Middle frontal gyrus (tissue), 1 donor: ENCODE results near the gene MT1H.
"Not testable (repeated sequence)": the region's sequence is repeated elsewhere in the genome, so short reads cannot be mapped to it uniquely, and the experiment has no call there.

Experiments
- DNase-seq: peaks from one replicate; pipeline ENCODE4 v3.0.0-alpha.2; 2015; ENCODE audit warnings: low spot score; ENCODE audit errors: extremely low spot score

MT1H gene

DNA sequence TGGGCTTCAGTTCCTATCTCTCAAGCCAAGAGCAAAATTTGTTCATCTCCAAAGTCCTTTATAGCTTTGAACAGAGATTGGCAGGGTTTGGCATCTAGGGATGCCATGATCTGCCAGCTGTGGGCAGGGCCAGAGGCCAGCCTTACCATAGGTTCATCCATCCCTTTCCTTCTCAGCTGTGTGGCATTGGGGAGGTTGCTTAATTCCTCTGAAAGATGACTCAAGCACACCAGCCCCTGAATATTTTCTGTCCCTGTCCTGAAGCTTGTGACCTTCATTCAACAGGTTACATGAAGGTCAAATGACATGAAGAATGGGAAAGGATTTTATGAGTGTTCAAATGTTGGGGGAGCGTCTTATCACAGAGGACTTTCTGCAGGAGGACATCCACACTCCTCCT lies 5.1 kb upstream of the MT1H start:
- DNase-seq: no peak

DNA sequence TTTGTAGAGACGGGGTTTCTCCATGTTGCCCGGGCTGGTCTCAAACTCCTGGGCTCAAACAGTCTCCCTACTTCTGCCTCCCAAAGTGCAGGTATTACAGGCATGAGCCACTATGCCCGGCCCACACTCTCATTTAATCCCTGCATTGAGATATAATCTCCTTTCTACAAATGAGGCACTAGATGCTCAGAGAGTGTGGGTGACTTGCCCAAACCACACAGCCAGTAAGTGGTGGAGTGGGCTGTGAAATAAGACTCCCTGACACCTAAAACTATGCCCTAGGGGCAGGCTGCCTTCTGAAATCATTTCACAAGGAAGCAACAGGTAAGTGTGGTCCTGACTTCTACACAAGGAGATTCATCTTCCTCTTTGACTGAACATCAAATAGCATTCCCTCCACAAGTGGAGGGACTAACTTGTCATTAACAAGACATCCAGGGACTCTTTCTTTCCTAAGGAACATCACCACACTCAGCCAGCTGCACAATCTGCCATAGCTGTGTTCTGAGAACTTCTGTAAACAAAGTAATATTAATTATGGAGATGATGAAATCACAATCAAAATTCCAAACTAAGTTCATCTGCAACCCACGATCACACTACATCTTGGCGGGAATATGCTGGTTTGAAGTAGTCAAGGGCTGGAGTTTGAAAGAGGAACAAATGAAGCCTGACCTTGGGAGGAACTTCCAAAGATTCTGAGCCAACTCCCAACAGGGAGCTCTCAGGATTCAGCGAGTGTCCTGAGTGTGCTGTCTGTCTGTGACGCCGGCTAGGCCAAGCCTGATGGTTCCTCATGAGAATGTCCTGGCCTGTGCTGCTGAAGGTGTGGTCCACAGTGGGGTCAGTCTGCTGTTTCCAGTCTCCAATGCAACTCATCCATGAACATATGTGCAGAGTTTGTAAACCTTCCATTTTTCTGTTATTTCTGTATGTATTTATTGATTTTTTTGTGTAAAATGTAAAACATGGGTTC lies 4.0 kb upstream of the MT1H start:
- not testable (repeated sequence) for DNase-seq

DNA sequence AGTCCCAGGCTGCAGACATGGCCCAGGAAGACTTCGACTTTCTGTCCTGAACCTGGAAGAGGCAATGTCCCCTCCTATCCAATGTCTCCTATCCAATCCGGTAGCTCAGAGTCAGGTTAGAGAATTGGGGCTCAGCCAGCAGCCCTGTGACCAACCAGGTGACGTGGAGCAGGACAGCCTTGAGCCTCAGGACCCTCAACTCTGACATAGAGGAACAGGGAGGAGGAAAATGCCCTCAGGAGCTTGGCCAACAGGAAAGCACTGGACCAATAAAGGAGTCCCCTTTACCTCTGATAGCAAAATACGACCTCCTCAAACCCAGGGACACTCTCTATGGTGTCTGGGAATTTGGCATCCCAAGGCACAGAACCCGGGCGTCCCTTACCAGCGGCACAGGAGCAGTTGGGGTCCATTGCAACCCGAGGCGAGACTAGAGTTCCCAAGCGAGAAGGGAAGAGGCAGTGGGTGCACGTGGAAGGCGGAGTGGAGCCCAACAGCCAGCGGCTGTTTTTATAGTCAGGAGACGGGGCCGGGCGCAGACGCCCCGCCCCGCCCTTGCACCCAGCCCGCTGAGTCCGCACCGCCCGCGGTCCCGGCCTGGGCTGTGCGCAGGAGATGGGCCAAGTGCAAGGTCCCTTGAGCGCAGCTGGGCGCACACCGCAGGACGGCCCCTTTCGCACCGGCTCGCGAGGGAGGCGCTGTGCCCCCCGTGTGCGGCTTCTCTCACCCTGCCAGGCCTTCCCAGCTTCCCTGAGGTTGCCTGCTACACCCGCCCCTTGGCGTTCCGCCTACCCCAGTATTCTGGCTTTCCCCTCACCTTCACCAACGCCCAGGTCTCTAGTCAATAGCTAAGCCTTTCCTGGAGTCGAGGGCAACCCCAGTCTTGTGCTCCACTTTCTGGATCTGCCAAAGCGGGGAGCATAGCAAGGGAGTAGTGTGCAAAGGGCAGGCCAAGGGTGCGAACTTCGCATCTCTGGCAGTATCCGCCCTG lies 1.7 kb upstream of the MT1H start, which contains the start of gene MT1G:
Gene MT1G, minus strand, starts transcription at position 485 of the 991 bp plus-strand sequence. Its CDS starts 72 bp downstream, at position 413.
- DNase-seq: no peak

DNA sequence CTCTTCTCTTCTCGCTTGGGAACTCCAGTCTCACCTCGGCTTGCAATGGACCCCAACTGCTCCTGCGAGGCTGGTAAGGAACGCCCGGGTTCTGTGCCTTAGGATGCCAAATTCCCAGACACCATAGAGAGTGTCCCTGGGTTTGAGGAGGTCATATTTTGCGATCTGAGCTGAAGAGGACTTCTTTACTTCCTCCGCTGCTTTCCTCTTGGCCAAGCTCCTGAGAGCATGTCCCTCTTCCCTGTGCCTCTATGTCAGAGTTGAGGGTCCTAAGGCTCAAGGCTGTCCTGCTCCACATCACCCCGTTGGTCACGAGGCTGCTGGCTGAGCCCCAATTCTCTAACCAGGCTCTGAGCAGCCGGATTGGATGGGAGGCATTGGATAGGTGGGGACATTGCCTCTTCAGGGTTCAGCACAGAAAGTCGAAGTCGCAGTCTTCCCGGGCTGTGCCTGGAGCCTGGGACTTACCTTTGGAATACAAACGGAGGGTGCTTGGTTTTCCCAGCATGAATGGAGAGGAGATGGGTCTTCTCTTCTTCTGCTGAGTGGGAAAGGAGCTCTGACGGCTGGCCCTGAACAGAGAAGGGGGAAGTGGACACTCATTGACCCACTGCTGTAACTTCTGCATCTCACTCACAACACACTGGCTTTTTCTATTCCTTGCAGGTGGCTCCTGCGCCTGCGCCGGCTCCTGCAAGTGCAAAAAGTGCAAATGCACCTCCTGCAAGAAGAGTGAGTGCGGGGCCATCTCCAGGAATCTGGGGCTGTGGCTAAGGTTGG lies 416 bp downstream of the MT1H start:
- DNase-seq: no peak

DNA sequence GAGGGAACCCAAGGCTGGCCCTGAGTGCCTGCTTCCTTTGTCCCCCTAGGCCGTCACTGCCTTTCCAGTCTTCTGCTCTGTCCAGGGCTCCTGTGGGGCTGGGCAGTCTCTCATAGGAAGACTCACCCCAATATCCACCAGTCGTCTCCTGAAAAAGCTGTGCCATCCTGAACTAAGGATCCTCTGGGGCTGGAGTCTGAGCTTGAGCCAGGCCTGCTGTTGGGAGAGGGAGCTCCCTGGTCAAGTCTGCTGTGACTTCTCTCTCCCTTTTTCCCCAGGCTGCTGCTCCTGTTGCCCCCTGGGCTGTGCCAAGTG lies 963 bp downstream of the MT1H start:
- DNase-seq: no peak

DNA sequence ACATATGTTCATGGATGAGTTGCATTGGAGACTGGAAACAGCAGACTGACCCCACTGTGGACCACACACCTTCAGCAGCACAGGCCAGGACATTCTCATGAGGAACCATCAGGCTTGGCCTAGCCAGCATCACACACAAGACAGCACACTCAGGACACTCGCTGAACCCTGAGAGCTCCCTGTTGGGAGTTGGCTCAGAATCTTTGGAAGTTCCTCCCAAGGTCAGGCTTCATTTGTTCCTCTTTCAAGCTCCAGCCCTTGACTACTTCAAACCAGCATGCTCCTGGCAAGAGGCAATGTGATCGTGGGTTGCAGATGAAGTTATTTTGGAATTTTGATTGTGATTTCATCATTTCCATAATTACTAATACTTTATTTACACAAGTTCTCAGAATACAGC lies 2.1 kb downstream of the MT1H start:
- DNase-seq: not testable (repeated sequence)

DNA sequence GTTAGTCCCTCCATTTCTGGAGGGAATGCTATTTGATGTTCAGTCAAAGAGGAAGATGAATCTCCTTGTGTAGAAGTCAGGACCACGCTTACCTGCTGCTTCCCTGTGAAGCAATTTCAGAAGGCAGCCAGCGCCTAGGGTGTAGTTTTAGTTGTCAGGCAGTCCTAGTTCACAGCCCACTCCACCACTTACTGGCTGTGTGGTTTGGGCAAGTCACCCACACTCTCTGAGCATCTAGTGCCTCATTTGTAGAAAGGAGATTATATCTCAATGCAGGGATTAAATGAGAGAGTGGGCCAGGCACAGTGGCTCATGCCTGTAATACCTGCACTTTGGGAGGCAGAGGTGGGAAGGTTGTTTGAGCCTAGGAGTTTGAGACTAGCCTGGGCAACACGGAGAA lies 2.6 kb downstream of the MT1H start:
- not testable (repeated sequence) for DNase-seq

DNA sequence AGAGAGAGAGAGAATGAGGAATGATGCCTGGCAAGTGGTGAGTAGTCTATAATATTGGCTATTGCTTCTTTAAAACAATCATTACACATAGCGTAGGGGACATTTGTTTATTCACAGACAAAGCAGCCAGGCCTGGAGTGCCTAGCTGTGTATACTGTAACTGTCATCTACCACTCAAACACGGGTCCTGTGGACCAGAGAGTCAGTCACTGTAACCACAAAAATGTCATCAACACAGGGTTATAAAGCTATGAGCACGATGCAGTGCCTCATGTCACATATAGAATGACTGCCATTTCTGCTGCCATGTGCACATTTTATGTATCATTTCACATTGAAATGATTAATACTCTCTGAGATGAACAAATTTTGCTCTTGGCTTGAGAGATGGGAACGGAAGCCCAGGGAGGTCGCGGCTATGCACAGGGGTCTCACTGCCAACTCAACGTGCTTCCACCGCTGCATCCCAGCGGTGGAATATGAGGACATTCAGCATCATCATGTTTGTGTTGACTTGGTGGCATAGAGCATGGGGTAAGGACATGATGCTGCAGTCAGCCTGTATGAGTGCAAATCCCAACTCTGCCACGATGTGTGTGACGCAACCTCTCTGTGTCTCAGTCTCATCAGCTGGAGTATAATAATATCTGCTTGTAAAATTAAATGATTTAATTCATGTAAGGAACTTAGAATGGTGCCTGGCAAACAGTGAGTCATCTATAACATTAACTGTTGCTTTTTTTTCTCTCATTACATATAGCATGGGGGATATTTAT lies 3.3 kb downstream of the MT1H start:
- DNase-seq: no peak

DNA sequence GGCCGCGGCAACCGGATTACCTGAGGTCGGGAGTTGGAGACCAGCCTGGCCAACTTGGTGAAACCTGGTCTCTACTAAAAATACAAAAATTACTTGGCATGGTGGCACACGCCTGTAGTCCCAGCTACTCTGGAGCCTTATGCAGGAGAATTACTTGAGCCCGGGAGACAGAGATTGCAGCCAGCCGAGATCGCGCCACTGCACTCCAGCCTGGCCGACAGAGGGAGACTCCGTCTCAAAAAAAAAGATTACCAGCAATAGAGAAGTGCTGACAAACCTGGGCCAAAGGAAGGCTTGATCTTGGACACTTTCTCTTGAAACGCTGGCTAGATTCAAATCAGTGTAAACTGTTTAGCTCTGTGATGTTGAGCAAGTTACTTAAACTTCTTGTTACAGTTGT lies 4.3 kb downstream of the MT1H start:
- no peak for DNase-seq

DNA sequence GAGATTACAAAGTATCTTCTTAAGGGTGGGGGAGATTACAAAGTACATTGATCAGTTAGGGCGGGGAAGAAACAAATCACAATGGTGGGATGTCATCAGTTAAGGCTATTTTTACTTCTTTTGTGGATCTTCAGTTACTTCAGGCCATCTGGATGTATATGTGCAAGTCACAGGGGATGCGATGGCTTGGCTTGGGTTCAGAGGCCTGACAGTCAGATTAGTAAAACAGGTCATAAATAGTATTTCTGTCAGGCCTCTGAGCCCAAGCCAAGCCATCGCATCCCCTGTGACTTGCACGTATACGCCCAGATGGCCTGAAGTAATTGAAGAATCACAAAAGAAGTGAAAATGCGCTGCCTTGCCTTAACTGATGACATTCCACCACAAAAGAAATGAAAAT lies 5.0 kb downstream of the MT1H start:
- DNase-seq: not testable (repeated sequence)

DNA sequence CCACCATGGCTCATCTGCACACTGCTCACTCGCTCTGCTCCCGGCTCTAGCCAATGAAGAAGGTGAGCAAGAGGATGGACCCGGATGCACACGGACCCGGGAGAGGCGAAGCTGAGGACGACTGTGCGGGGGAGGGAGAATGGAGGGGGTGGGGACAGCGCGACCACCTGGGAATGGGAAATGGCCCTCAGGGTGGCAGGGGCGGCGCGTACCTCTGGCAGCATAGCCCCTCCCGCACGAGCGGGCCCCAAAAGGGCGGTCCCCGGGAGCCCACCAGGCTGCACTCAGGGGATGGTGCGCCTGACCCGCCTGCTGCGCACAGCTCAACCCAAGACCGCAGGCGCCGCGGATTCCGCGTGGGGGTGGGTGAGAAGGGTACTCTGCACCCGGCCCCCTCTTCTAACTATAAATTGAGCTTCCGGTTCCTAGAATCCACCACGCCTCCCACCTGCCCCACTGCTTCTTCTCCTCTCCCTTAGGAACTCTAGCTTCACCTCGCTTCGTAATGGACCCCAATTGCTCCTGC lies 6.1 kb downstream of the MT1H start:
- DNase-seq: no peak

DNA sequence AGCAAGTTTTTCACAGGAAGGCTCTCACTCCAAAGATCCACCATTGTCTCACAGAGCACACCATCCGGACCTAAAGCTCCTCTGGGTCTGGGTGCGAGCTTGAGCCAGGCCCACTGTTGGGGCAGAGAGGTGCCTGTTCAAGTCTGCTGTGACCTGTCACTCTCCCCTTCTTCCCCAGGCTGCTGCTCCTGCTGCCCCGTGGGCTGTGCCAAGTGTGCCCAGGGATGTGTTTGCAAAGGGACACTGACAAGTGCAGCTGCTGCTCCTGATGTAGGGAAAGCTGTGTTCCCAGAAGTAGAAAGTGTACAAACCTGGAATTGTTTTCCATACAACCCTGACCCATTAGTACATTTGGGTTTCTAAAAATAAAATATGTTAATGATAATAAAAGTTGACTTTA lies 7.9 kb downstream of the MT1H start:
- DNase-seq: no peak

DNA sequence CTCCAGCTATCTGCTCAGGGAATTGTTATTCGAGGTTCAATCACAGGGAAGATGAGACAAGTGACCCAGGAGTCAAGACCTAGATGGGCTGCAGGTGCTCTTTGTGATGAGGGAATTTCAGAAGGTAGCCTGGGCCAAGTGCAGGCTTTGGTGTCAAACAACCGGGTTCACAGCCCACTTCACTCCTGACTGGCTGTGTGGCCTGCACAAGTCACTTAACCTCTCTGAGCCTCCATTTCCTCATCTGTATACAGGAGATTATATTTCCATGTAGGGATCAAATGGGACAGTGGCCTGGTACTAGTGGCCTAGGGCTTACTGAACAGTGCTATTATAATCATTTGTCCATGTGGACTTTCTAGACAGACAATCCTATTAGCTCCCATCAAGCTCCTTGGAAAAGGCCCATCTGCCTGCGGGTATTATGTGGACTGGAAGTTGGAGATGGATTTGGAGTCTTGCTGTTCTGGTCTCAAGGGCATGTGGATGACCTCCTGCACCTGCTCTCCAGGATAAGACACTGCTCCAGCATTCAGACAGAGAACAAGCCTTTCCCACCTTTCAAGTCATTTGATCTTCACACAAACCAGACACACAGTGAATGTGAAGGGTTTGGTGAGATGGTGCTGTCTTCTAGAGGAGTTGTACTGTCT lies 9.6 kb downstream of the MT1H start:
- no peak for DNase-seq

DNA sequence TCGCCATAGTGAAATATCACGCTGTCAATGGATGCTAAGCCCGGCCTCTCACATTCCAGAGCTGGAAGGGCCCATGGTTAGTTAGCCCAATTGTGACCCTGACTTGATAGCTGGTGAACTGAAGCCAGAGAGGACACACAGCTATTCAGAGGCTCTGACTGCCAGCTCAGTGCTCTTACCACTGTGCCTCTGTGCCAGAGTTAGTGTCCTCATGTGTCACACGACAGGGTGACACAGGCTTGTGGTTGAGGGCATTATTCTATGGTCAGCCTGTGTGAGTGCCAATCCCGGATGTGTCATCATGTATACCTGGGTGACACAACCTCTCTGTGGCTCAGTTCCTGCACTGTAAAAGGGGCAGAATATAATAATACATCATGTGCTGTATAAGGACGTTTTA lies 10.2 kb downstream of the MT1H start:
- DNase-seq: no peak

DNA sequence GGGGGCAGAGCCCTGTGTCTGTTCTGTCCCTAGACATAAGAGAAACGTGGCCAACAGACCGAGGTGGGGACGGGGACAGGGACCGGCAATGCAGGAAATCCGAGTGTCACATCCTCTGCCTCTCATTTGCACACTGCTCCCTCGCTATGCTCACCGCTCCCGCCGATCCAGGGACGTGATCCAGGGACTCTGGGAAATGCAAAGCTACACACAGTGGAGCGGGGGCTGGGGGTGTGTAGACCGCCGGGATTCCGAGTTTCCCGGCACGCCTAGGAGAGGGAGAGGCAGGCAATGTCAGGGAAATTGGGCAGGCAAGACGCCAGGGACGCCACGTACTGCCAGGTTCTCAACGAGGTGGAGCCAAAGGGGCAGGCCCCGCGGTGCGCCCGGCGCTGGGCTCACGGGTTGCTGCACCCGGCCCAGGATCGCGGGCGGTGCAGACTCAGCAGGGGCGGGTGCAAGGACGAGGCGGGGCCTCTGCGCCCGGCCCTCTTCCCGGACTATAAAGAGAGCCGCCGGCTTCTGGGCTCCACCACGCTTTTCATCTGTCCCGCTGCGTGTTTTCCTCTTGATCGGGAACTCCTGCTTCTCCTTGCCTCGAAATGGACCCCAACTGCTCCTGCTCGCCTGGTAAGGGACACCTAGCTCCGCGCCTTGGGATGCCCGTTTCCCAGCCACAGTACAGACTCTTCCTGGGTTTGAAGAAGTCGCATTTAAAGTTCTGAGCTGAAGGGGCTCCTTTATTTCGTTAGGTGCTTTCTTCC lies 12.5 kb downstream of the MT1H start, which contains the start of gene MT1X:
Gene MT1X, plus strand, starts transcription at position 532 of the 764 bp plus-strand sequence. Its CDS starts 71 bp downstream, at position 603.
- peak; percentile 73 for DNase-seq

DNA sequence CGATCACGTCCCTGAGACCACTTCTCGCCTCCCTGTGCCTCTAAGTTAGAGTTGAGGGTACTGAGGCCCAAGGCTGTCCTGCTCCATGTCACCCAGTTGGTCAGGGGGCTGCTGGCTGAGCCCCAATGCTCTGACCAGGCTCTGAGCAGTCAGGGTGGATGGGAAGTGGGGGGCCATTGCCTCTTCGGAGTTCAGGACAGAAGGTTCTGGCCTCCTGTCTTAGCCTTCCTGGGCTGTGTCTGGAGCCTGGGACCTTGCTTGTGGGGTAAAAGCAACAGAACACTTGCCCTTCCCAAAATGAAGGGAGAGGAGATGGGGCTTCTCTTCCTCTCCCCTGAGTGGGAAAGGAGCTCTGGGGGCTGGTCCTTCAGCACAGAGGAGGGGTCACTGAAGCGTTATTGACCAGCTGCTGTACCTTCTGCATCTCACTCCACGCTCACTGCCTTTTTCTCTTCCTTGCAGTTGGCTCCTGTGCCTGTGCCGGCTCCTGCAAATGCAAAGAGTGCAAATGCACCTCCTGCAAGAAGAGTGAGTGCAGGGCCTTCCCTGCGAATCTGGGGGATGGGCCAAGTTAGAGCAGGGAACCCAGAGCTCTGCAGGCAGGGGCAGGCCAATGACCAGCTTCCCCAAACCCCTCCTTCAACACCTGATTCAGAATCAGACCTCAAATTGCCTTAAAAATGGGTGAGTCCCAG lies 13.2 kb downstream of the MT1H start:
- no peak for DNase-seq

DNA sequence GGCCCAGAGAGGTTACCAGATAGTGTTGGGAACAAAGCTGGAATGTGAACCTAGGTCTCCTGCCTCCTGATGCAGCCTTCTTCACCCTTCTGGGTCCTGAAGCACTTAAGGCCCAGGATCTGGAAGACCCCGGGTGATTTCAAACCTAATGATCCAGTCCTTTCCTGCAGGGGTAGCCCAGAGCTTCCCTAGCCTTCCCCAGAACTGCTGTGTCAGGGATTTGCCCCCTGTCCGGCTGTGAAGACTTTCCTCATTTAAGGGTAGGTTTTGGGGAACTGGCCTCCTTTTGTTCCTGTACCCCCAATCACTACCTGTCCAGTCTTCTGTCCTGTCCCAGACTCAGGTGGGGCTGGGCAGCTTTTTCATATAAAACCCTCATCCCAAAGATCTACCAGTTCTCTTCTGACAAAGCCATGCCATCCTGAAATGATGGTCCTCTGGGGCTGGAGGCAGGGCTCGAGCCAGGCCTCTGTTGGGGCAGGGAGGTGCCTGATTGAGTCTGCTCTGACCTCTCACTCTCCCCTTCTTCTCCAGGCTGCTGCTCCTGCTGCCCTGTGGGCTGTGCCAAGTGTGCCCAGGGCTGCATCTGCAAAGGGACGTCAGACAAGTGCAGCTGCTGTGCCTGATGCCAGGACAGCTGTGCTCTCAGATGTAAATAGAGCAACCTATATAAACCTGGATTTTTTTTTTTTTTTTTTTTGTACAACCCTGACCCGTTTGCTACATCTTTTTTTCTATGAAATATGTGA lies 14.0 kb downstream of the MT1H start:
- DNase-seq: no peak
